ENCODE data around the gene NLRP6.
"Not testable (repeated sequence)": the region's sequence is repeated elsewhere in the genome, so short reads cannot be mapped to it uniquely, and the experiment has no call there.

The NLRP6 gene

DNA sequence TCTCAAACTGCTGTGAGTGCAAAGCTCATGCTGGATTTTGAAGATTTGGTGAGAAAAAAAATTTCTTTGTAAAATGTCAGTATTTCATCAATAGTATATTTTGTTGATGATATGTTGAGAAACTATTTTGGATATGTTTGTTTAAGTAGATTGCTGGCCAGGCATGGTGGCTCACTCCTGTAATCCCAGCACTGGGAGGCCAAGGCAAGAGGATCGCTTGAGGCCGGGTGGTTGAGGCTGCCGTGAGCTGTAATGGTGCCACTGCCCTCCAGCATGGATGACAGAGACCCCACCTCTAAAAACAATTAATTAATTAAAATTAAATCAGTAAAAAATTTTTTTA lies 49.3 kb downstream of the NLRP6 start:
- DNase-seq = no peak

DNA sequence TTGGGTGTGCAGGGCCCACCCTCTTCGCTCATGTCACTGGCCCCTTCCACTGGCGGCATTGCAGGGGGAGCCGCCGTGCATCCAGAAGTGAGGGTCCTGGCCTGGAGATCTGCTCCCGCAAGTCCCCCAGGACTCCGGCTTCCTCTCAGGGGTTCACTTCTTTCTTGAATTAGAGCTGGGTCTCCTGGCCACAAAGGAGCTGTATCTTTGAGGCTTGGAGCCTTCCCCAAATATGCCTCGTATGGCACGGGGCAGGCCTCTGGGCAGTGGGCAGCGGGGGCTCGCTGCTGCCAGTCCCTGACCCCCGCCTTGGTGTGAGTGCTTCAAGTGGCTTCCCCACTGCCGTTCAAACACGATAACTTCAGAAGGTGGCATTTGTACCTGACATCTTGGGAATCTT lies 49.8 kb downstream of the NLRP6 start:
- no peak for DNase-seq

DNA sequence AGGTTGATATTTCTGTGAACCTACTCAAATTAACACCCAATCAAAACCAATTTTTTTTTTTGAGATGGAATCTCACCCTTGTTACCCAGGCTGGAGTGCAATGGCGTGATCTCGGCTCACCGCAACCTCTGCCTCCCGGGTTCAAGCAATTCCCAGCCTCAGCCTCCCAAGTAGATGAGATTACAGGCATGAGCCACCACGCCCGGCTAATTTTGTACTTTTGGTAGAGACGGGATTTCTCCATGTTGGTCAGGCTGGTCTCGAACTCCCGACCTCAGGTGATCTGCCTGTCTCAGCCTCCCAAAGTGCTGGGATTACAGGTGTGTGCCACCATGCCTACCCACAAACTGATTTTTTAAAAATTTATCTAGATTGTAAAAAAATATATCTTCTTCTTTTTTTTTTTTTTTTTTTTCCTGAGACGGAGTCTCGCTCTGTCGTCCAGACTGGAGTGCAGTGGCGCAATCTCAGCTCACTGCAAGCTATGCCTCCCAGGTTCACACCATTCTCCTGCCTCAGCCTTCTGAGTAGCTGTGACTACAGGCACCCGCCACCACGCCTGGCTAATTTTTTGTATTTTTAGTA lies 50.4 kb downstream of the NLRP6 start:
- not testable (repeated sequence) for DNase-seq

DNA sequence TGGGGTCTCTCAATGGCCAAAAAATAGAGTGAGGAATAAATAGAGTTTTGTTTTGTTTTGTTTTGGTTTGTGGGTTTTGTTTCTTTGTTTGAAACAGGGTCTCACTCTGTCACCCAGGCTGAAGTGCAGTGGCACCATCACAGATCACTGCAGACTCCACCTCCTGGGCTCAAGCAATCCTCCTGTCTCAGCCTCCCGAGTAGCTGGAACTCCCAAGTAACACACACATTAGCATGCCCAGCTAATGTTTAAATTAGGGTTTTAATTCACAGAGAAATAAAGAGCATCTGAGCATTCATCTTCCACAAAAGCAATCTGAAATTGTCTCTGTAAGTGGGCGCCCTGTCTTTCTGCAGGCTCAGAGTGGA lies 51.7 kb downstream of the NLRP6 start:
- DNase-seq = no peak

DNA sequence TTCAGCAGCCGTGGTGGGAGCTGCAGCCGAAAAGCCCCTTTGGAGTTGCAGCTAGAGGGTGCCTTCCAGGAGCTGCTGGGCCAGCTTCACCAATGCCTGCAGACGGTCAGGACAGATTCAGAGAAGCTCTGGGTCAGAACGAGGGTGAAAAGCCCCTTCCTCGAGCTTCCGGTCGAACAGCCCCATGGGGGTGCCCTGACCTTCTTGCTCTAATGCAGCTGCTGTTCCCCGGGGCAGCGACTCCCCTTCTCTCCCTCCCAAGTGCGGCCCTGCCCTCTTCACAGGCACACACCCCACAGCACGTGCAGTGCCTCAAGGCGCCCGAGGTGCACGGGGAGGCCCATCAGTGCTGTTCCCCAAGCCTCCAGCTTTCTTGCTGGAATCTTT lies 52.1 kb downstream of the NLRP6 start:
- no peak for DNase-seq

DNA sequence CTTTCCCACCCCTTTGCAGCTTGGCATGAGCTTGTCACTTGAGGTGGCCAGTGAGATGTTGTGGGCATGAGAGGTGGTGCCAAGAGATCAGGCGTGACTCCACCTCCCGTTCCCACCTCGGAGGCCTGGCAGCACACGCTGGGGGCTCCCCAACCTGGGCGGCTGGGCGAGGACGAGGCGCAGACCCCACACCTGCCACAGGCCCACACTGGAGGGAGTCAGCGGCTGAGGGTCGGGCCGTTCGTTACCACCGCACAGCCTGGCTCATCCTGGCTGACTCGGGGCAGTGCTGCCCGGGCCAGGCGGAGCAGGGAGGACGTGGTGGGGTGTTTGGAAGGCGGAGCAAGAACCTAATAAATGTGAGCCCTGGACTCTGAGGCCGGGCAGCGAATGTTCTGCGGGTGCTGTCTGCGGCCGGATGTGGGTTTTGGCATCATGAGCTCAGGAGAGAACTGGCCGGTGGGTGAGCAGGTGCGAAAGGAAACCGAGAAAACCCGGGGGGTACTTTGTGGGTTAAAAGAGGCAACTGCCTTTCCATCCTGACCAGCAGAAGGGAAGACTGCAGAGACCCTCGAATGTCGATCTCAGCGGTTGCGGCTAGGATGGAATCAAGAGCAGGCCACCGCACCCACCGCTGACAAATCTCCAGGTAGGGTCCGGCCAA lies 52.6 kb downstream of the NLRP6 start:
- DNase-seq = no peak

DNA sequence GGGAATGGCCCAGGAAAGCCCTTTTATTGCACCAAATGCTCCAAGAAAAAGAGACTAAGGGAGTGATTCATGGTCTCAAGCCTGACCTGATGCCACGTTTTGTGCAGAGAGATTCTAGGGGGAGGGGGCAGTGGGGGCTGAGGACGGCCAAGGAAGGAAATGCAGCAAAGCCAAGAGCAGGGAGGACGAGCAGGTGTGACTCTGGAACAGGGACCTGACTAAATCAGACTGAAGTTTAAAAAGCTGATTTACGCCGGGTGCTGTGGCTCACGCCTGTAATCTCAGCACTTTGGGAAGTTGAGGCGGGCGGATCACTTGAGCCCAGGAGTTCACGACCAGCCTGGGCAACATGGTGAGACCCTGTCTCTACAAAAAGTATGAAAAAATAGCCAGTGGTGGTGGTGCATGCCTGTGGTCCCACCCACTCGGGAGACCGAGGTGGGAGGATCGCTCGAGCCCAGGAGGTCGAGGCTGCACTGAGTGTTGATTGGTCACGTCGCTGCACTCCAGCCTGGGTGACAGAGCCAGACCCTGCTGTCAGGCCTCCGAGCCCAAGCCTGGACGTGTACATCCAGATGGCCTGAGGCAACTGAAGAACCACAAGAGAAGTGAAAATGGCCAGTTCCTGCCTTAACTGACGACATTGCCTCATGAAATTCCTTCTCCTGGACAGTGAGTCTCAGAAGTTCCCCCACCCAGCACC lies 53.3 kb downstream of the NLRP6 start:
- no peak for DNase-seq

DNA sequence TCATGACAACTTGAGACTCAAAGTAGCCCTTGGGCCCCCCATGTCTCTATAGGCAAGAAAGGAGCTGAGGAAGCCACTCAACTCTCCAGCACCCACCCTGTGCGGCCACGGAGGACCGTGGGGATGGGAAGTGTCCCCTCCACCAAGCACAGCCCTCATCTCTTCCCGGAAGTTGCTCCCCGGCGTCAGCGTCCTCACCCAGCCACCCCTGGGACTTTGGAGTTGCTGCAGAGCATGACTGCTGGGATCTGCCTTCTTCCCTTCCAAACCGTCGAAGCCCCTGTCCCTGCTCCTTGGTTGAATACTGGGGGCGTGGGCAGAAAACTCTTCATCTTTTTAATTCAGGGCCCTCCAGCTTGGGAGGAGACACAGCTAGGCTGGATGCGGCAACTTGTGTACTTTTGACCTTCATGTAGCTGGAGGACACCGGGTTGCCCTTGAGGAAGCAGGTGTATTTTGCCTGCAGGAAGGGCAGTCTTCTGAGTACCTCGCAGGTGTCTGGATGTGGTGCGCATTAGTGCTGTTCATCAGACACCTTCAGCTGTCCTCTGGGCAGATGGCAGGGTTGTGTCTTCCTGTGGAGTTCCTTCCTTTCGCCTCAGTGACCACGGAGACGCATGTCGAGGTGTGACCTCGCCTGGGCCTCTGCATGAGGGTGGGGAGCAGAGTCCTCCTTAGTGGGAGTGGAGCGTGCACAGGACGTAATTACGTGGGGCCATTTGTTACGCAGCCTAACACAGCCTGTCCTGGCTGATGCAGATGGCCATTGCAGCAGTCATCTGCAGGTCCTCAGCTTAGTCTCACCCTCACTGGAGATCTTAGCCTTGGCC lies 54.7 kb downstream of the NLRP6 start:
- no peak for DNase-seq

DNA sequence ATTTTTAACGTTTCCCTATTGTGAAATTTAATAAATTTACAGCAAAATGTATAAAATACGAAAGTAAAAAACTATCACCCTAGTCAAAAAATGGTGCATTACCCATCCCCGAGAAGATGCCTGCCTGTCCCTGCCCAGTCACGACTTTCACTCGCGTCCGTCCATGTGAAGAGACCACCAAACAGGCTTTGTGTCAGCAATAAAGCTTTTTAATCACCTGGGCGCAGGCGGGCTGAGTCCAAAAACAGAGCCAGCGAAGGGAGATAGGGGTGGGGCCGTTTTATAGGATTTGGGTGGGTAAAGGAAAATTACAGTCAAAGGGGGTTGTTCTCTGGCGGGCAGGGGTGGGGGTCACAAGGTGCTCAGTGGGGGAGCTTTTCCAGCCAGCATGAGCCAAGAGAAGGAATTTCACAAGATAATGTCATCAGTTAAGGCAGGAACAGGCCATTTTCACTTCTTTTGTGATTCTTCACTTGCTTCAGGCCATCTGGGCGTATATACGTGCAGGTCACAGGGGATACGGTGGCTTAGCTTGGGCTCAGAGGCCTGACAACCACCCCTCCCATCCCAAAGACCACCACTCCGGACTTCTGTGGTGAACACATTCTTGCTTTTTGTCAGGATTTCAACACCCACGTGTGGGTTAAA lies 55.5 kb downstream of the NLRP6 start:
- not testable (repeated sequence) for DNase-seq

DNA sequence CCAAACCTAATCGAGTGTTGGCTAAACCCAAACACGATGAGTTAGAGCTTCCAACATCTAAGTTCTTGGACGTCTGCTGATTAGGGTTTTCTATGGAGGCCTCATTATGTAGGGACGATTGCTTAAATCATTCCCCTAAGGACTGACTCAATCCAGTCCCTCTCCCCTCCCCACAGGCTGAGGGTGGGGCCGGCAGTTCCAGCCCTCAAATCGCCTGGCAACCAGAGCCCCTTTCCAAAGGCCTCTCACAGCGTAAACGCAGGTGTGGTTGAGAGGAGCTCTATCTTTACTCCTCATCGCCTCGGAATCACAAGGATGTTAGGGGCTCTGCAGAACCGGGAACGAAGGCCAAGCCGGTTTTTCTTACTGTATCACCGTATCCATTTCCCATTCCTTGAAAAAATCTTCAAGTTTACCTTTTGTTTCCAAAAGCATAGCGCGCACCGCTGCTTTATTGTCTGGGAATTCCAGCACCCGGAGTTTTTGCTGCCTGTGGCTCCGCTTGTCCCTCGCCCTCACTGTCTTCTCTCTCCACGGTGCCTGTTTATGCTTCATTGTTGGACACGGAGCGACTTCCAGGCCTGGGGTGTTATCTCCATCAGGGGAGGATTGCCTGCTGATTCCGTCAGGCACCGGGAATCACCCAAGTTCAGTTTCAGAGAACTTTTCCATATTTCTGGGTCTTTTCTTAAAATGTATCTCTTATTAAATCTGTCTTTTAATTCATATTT lies 56.2 kb downstream of the NLRP6 start:
- DNase-seq = no peak
